ENCODE results near the gene FAM184A. TPM values are rescaled to one million over a fixed set of nuclear protein-coding genes. Genes with fewer than 3 reads are reported as not detected.
A peak's percentile ranks its signal among the peaks of the same experiment; 100 is the strongest.

Gene FAM184A
- total RNA-seq, 2 donors from 2014 or later = 0.43 to 2.1 TPM

DNA sequence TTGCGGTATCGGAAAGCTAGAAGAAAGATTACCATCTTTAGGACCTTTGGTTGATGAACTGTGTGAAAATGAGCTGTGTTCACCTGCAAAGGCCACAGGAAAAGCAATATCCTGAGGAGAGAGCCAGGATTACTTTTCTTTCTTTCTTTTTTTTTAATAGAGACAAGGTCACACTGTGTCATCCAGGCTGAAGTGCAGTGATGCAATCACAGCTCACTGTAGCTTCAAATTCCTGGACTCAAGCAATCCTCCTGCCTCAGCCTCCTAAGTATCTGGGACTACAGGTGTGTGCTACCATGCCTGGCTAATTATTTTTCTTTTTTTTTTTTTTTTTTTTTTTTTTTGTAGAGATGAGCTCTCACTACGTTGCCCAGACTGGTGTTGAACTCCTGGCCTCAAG, 17.2 kb downstream of the FAM184A start:
- Mint-ChIP-seq H3K4me3 (no peak overlapping the region), H3K27ac (no peak overlapping the region), H3K4me1 (ENCODE audit: low read depth in 2 of 2) (no peaks in the 10 kb centered on the region), H3K36me3 (no peaks in the 10 kb centered on the region), H3K9me3 (no peaks in the 10 kb centered on the region), H3K27me3 (peaks cover 0 to 10% of the 10 kb centered on the region in 2 donors)
- DNase-seq (ENCODE audit: low spot score) (no peak), ATAC-seq (no peak)

DNA sequence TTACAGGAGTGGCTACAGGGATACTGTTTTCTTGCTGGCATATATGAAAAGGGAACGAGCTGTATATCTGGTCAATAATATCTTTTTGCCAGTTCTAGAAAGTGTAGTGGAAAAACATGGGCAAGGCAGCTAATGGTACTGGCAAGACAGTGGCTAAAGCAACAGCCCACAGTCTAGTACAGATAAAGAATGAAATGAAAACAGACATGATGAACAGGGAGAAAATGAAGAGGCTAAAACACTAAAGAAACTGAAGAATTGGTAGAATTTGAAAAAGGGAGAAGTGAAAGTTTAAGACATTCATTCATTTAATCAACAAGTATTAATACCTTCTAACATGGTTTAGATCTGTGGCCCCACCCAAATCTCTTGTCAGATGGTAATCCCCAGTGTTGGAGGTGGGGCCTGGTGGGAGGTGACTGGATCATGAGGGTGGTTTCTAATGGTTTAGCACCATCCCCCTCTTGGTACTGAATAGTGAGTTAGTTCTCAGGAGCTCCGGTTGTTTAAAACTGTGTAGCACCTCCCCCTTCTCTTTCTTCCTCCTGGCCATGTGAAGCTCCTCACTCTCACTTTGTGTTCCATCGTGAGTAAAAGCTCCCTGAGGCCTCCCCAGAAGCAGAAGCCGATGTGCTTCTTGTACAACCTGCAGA, 18.1 kb downstream of the FAM184A start:
- DNase-seq (ENCODE audit: low spot score) = no peak
- H3K27ac Mint-ChIP-seq = no peak overlapping the region
- peaks cover 0 to 10% of the 10 kb centered on the region in 2 donors for H3K27me3 Mint-ChIP-seq
- no peak for ATAC-seq
- H3K9me3 Mint-ChIP-seq = no peaks in the 10 kb centered on the region
- H3K36me3 Mint-ChIP-seq = no peaks in the 10 kb centered on the region
- H3K4me3 Mint-ChIP-seq = no peak overlapping the region
- no peaks in the 10 kb centered on the region for H3K4me1 Mint-ChIP-seq (ENCODE audit: low read depth in 2 of 2)

DNA sequence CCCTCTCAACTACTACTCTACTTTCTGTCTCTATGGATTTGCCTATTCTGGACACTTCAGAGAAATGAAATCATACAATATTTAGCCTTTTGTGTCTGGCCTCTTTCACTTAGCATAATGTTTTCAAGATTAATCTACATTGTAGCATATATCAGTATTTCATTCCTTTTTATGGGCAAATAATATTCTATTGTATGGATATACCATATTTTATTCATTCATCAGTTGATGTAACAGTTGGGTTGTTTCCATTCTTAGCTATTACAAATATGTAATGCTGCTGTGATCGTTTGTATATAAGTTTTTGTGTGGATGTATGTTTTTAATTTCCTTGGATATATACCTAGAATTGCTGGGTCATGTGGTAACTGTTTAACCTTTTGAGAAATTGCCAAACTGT, 23.4 kb downstream of the FAM184A start:
- no peaks in the 10 kb centered on the region for H3K36me3 Mint-ChIP-seq
- peaks cover 0 to 7% of the 10 kb centered on the region in 2 donors for H3K4me1 Mint-ChIP-seq (ENCODE audit: low read depth in 2 of 2)
- DNase-seq (ENCODE audit: low spot score) (no peak), ATAC-seq (no peak)
- H3K4me3 Mint-ChIP-seq = no peak overlapping the region
- no peaks in the 10 kb centered on the region for H3K9me3 Mint-ChIP-seq
- peaks cover 0 to 9% of the 10 kb centered on the region in 2 donors for H3K27me3 Mint-ChIP-seq
- no peak overlapping the region for H3K27ac Mint-ChIP-seq

DNA sequence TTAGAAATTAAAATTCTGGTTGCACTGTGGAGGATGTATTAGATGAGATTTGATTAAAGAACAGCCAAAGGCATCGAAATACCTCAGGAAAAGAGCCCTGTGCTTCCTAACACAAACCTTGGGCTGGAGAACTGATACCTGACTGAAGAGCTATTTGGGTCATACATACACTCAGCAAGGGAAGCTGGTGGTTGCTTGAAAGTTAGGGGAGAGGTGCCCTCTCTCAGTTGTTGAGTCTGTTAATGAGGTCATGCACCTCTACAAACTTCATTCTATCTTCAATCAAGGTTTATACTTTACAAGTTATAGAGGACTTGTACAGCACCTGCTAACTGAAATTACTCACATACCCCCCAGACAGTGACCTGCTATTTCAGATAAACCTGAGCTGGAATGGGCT, 25.5 kb downstream of the FAM184A start:
- peaks cover 4 to 5% of the 10 kb centered on the region in 2 donors for H3K27me3 Mint-ChIP-seq
- peak in 1 of 2 donors; percentile 53 for ATAC-seq
- no peak overlapping the region for H3K27ac Mint-ChIP-seq

DNA sequence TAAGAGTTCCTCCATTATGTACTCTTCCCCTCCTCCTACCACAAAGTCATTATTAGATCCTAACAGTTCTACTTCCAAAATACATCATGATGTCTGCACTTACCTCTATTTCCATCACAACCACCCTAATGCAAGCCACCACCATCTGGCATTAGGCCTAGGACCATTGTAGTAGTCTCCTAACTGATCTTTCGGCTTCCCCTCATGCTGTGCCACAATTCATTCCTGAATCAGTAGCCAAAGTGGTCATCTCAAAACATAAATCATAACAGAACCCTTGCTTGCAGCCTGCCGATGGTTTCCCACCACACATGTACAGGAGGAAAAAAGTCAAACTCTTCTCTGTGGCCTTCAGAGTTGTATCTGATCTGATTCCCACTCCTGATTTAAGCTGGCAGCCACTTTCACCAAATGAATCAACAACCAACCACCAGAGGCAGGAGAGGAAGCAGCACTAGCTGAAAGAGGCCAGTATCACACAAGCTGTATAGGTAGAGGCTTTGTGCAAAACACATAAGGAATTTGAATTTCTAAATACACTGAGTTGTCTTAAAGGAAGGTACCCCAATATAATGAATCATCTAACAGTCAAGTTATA, 26.1 kb downstream of the FAM184A start:
- peak in 1 of 2 donors; percentile 83 for ATAC-seq
- peak overlapping the region; percentile 35 for H3K4me3 Mint-ChIP-seq
- no peaks in the 10 kb centered on the region for H3K36me3 Mint-ChIP-seq
- DNase-seq (ENCODE audit: low spot score) = no peak
- peaks cover 0 to 7% of the 10 kb centered on the region in 2 donors for H3K4me1 Mint-ChIP-seq (ENCODE audit: low read depth in 2 of 2)
- no peaks in the 10 kb centered on the region for H3K9me3 Mint-ChIP-seq
- H3K27me3 Mint-ChIP-seq = peaks cover 10% of the 10 kb centered on the region in 2 donors
- no peak overlapping the region for H3K27ac Mint-ChIP-seq

More for the DNA sequence above, 25.5 kb downstream of the FAM184A start:
- Mint-ChIP-seq H3K4me3 (no peak overlapping the region), H3K9me3 (no peaks in the 10 kb centered on the region), H3K4me1 (ENCODE audit: low read depth in 2 of 2) (peaks cover 0 to 7% of the 10 kb centered on the region in 2 donors), H3K36me3 (no peaks in the 10 kb centered on the region)
- no peak for DNase-seq (ENCODE audit: low spot score)

DNA sequence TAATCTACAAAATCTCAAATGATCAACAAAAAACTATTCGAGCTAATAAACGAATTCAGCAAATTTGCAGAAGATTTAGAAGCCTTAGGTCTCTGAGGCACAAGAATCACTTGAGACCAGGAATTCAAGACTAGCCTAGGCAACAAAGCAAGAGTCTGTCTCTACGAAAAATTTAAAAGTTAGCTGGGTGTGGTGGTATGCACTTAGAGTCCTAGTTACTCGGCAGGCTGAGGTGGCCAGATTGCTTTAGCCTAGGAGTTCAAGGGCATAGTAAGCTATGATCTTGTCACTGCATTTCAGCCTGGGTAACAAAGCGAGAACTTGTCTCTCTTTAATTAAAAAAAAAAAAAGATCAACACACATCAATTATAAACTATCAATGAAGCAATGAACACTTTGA, 34.2 kb downstream of the FAM184A start:
- H3K4me1 Mint-ChIP-seq (ENCODE audit: low read depth in 2 of 2) = no peaks in the 10 kb centered on the region
- H3K36me3 Mint-ChIP-seq = no peaks in the 10 kb centered on the region
- H3K27me3 Mint-ChIP-seq = peaks cover 19 to 22% of the 10 kb centered on the region in 2 donors
- H3K9me3 Mint-ChIP-seq = no peaks in the 10 kb centered on the region
- ATAC-seq (no peak), DNase-seq (ENCODE audit: low spot score) (no peak)
- H3K27ac Mint-ChIP-seq = no peak overlapping the region
- H3K4me3 Mint-ChIP-seq = no peak overlapping the region

DNA sequence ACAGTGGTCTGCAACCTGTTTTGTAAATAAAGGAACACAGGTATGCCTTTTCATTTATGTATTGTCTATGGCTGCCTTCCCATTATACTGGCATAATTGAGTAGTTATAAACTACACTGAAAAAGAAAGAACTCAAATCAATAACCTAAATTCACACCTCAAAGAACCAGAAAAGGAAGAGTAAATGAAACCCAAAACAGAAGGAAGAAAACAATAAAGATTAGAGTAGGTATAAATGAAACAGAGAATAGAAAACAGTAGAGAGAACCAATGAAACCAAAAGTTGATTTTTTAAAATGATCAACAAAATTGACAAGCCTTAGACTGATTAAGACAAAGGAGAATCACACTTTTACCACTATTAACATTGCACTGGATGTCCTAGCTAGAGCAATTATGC, 34.7 kb downstream of the FAM184A start:
- no peak for ATAC-seq
- Mint-ChIP-seq H3K4me3 (no peak overlapping the region), H3K27me3 (peaks cover 19 to 22% of the 10 kb centered on the region in 2 donors), H3K27ac (no peak overlapping the region), H3K36me3 (no peaks in the 10 kb centered on the region), H3K4me1 (ENCODE audit: low read depth in 2 of 2) (no peaks in the 10 kb centered on the region), H3K9me3 (no peaks in the 10 kb centered on the region)
- DNase-seq (ENCODE audit: low spot score) = no peak

DNA sequence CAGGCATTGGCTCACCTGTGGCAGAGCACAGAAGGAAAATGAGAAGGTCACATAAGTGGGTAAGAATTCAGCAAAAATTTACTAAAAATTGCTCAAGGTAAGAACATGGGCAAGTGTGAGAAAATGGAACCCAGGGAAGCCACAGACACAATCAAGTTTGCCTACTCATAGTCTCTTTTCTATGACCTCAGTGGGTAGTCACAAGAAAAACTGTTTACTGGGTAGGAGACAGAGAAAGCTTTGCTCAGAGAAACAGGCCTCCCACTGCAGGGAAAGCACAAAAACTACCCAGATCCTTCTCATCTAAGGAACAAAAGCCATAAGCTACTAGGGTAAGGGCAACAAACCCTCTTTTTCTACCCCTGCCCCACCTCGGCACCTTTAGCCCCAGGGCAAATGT, 35.2 kb downstream of the FAM184A start:
- ATAC-seq = no peak
- Mint-ChIP-seq H3K9me3 (no peaks in the 10 kb centered on the region), H3K4me1 (ENCODE audit: low read depth in 2 of 2) (no peaks in the 10 kb centered on the region), H3K36me3 (no peaks in the 10 kb centered on the region), H3K4me3 (no peak overlapping the region), H3K27me3 (peaks cover 18 to 22% of the 10 kb centered on the region in 2 donors), H3K27ac (no peak overlapping the region)
- DNase-seq (ENCODE audit: low spot score) = no peak

DNA sequence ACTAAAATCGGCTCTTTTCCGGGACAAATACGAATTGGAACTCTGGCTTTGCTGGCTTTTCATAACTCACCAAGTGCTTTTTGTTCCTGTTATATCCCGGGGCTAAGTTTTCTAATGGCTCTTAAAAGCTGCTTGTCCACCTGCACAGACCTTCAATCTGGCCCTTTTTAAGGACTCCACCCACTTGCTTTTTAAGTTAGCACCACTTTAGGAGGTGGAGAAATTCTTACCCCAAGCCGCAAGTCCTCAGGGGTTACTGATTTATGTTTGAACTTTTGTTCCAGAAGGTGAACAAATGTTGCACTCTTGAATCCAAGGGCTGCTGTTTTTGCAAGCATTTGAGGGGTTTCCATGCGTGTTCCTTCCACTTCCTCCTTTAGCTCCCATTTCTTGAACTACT, 37.8 kb downstream of the FAM184A start:
- Mint-ChIP-seq H3K36me3 (no peaks in the 10 kb centered on the region), H3K27ac (no peak overlapping the region), H3K9me3 (no peaks in the 10 kb centered on the region), H3K4me1 (ENCODE audit: low read depth in 2 of 2) (no peaks in the 10 kb centered on the region), H3K4me3 (no peak overlapping the region), H3K27me3 (peaks cover 0 to 10% of the 10 kb centered on the region in 2 donors)
- DNase-seq (ENCODE audit: low spot score) (no peak), ATAC-seq (no peak)

DNA sequence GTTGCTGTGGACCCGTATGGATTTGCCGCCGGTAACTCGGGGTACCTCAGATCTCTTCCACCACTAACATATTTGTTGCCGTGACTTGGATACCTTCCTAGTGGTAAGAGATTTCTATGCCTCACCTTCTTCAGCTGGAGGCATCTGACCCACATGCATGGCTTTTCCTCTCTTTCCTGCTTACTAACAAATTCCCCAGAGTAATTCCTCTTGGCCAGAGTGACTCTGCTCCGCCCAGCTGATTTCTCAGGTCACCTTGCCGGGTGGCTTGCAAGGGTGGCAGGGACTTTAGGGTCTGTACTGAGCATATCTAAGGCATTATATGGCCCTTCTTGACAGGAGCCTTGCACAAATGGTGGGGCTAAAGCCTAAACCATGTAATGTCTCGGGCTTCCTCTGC, 38.2 kb downstream of the FAM184A start:
- ATAC-seq = no peak
- no peak overlapping the region for H3K27ac Mint-ChIP-seq

DNA sequence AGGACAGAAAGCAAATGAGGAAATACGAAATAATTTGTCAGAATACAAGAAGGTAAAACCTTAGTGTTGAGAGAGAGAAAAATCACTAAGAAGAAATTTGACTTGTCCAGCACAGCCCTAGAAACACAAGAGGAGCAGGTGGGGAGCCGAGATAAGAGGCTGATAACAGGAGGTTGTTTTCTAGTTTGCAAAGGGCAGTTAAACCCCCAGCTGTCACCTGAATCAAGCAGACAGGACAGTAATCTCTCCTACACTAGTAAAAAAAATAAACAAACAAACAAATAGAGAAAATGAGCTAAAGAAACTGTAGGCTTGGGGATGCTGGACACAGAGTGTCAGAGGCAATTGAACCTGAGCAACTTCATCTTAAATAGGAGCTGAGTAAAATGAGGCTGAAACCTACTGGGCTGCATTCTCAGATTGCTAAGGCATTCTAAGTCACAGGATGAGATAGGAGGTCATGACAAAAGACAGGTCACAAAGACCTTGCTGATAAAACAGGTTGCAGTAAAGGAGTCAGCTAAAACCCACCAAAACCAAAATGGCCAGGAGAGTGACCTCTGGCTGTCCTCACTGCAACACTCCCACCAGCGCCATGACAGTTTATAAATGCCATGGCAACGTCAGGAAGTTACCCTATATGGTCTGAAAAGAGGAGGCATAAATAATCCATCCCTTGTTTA, 40.4 kb downstream of the FAM184A start:
- H3K4me3 Mint-ChIP-seq = no peak overlapping the region
- peaks cover 0 to 3% of the 10 kb centered on the region in 2 donors for H3K27me3 Mint-ChIP-seq
- H3K9me3 Mint-ChIP-seq = no peaks in the 10 kb centered on the region
- DNase-seq (ENCODE audit: low spot score) (no peak), ATAC-seq (no peak)
- H3K36me3 Mint-ChIP-seq = no peaks in the 10 kb centered on the region
- H3K4me1 Mint-ChIP-seq (ENCODE audit: low read depth in 2 of 2) = no peaks in the 10 kb centered on the region
- no peak overlapping the region for H3K27ac Mint-ChIP-seq

More for the DNA sequence above, 38.2 kb downstream of the FAM184A start:
- no peaks in the 10 kb centered on the region for H3K4me1 Mint-ChIP-seq (ENCODE audit: low read depth in 2 of 2)
- no peaks in the 10 kb centered on the region for H3K9me3 Mint-ChIP-seq
- H3K36me3 Mint-ChIP-seq = no peaks in the 10 kb centered on the region
- no peak for DNase-seq (ENCODE audit: low spot score)
- peaks cover 0 to 9% of the 10 kb centered on the region in 2 donors for H3K27me3 Mint-ChIP-seq
- H3K4me3 Mint-ChIP-seq = no peak overlapping the region

DNA sequence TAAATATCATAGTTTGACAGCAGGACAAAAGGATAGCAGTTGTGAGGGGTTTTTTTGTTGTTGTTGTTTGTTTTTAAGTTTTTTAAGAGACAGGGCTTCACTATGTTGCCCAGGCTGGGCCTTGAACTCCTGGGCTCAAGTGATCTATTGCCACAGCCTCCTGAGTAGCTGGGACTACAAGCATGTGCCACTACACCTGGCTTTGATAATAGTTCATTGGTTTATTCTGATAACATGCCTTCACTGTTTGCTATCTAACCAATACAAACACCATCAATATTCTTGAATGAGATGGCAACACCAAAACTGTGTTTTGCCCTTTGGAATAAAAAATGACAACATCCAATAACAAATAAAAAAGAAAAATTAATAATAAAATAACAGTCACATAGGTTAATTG, 41.2 kb downstream of the FAM184A start:
- Mint-ChIP-seq H3K27ac (no peak overlapping the region), H3K36me3 (no peaks in the 10 kb centered on the region)

DNA sequence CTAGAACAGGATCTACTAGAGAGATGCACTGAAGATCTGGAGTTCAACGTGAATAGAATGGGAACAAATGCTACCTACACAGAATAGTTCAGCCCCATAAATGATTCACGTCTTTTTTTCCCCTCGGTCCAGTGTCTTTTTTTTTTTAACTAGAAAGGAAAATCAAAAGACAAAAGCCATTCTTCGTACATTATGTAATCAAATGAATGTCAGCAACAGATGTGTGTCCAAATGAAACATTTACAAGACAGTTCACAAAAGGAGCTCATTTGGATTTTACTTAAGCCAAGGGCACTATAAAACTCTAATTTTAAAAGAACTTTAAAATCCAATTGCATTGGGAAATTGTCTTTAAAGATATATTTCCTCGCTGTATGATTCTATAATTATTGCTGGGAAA, 42.4 kb downstream of the FAM184A start:
- Mint-ChIP-seq H3K36me3 (no peaks in the 10 kb centered on the region), H3K9me3 (no peaks in the 10 kb centered on the region), H3K4me3 (no peak overlapping the region), H3K27me3 (no peaks in the 10 kb centered on the region), H3K27ac (no peak overlapping the region), H3K4me1 (ENCODE audit: low read depth in 2 of 2) (no peaks in the 10 kb centered on the region)
- no peak for DNase-seq (ENCODE audit: low spot score)
- no peak for ATAC-seq

More for the DNA sequence above, 41.2 kb downstream of the FAM184A start:
- peaks cover 0 to 2% of the 10 kb centered on the region in 2 donors for H3K27me3 Mint-ChIP-seq
- ATAC-seq (no peak), DNase-seq (ENCODE audit: low spot score) (no peak)
- no peak overlapping the region for H3K4me3 Mint-ChIP-seq
- H3K9me3 Mint-ChIP-seq = no peaks in the 10 kb centered on the region
- no peaks in the 10 kb centered on the region for H3K4me1 Mint-ChIP-seq (ENCODE audit: low read depth in 2 of 2)

DNA sequence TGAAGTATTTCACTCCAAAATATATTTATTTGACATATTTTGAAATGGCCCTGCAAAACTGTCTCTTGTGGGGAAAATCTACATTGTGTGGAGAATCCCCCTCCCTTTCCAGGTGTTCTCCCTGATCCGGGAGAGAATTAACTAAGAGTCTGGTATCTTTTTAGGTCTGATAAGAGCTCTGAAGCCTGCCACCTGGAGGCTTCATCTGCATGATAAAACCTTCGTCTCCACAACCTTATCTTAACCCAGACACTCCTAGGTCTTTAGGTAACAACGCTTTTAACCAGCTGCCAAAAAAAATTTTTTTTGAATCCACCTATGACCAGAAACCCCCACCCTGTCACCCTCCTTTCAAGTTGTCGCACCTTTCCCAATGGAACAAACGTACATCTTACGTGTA, 43.0 kb downstream of the FAM184A start:
- Mint-ChIP-seq H3K9me3 (no peaks in the 10 kb centered on the region), H3K4me3 (no peak overlapping the region), H3K4me1 (ENCODE audit: low read depth in 2 of 2) (no peaks in the 10 kb centered on the region), H3K27ac (no peak overlapping the region), H3K36me3 (no peaks in the 10 kb centered on the region), H3K27me3 (no peaks in the 10 kb centered on the region)
- no peak for DNase-seq (ENCODE audit: low spot score)
- no peak for ATAC-seq

Measured in natural killer cell treated with Interleukin-12 subunit alpha and Interleukin-12 subunit beta and Interleukin-15 and Interleukin-18, amount 100 ng/mL, for 72 hours (primary cell).